NCI-H748 treated with DMSO at 0.1 percent for 48 hours (cell line): ENCODE data around the gene MARCHF9.

Experiments
- DNase-seq: peaks from one replicate; lab custom pipeline; 2025; lab: John Stamatoyannopoulos, UW

MARCHF9 gene

GRCh38 chr12:57755194-57755453 is 221 bp downstream of the MARCHF9 start:
- DNase-seq = no peak

DNA sequence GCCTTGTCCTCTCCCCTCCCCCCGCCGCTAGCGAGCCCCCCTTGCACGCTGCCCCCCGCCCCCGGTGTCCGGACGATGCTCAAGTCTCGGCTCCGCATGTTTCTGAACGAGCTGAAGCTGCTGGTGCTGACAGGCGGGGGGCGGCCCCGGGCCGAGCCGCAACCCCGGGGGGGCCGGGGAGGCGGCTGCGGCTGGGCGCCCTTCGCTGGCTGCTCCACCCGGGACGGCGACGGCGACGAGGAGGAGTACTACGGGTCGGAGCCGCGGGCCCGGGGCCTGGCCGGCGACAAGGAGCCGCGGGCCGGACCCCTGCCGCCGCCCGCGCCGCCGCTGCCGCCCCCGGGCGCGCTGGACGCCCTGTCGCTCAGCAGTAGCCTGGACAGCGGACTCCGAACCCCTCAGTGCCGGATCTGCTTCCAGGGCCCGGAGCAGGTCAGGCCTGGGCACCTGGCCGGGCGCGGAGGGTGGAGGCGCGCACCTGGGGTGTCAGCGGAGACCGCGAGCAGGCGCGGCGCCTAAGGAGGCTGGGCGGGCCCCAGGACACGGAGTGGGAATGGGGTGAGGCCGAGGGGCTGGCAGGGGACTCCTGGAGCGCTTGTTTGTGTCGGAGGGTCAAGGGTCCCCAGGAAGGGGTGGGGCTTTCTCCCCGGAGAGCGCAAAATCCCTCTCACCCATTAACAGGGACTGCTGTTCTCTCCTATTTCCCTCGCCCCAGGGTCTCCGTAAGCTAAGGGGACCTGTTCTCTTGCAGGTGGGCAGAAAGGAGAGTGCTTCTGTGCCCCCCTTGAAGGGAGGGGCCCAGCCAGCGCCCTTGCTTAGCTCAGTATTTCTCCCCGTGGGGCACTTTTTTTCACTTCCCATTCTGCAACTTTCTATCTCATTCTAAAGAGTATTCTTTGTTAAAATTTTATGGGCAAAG is 810 bp downstream of the MARCHF9 start:
- no peak for DNase-seq

- peak; percentile 42 for DNase-seq
Observed at GRCh38 chr12:57756406-57757341, 1.8 kb downstream of the MARCHF9 start.

DNA sequence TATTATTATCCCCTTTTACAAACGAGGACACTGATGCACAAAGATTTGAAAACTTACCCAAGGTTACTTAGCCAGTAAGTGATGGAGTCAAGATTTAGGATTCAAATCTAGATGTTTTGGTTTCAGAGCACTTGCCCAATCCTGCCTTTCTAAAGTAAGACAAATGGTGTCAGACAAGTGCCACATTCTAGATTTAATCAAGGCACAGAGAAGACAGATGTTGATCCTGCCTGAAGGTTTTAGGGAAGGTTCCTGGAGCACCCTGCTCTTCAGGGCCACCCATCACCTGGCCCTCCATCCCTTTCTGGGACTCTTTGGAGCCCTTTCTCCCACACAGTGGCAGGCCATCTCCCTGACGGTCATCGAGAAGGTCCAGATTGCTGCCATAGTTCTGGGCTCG is 2.9 kb downstream of the MARCHF9 start:
- no peak for DNase-seq

- DNase-seq = no peak
Observed at GRCh38 chr12:57758552-57759359, 3.9 kb downstream of the MARCHF9 start.

DNA sequence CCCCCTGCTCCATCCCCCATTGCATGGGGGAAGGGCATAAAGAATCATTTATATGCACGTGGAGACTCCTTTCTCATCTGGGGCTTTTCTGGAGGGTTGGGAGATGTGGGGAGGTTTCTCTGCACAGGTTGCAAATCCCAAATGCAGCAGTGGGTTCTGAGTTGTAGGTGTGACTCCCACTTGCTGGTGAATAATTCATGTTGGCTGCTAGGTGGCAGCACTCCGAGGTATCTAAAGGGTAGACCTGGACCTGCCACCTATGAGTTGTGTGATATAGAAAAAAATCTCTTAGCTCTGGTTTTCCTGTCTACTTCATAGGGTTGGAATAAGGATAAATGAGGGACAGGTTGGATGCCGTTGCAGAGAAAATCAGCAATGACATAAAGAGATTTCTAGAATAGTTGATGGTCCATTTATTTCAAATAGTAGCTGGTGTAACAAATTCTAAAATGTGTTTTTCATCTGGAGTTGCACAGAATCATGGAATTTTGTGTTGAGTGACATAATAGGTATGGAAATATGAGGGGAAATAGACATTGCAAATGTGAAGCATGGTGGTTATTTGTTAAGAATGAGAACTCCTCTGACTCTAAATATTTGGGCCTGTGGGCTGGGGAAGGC is 4.6 kb downstream of the MARCHF9 start:
- no peak for DNase-seq

GRCh38 chr12:57760347-57760982 is 5.6 kb downstream of the MARCHF9 start:
- DNase-seq = no peak

GRCh38 chr12:57761391-57761998 is 6.6 kb downstream of the MARCHF9 start:
- DNase-seq = no peak

DNA sequence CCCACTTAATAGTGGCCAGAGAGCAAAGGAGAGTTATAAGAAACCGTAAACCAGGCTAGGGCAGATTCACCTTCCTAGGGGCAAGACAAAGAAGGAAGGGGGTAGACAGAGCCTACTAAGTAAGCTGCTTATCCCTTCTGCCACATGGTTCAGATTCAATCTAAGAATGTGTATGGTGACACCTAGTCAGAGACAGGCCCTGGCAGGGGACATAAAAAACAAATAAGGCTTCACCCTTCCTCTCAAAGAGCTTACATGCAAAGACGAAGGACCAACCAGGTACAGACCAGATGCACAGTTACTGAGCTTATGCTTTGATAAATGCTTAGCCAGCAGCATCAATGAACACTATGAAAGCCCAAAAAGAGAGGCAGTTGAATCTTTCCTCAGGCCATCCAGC is 7.6 kb downstream of the MARCHF9 start:
- no peak for DNase-seq

GRCh38 chr12:57763881-57764661 is 9.2 kb downstream of the MARCHF9 start:
- no peak for DNase-seq

DNA sequence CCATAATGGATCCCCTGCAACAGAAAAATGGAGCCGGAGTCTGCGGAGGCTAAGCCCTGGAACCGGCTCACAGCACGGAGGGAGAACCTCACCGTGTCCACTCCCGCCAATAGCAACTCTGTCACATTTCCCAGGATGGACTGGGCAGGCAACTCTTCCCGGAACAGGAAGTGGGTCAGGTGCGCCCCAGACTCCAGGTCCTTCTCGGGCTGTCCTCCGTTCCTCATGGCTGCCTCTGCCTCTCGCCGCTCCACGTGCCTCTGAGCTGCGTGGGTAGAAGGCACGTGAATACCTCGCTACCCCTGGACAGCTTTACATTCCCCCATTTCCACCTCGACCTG is 9.7 kb downstream of the MARCHF9 start:
- no peak for DNase-seq

GRCh38 chr12:57765003-57765697 is 10.2 kb downstream of the MARCHF9 start:
- DNase-seq = no peak

- no peak for DNase-seq
Observed at GRCh38 chr12:57765698-57766463, 11.0 kb downstream of the MARCHF9 start.

DNA sequence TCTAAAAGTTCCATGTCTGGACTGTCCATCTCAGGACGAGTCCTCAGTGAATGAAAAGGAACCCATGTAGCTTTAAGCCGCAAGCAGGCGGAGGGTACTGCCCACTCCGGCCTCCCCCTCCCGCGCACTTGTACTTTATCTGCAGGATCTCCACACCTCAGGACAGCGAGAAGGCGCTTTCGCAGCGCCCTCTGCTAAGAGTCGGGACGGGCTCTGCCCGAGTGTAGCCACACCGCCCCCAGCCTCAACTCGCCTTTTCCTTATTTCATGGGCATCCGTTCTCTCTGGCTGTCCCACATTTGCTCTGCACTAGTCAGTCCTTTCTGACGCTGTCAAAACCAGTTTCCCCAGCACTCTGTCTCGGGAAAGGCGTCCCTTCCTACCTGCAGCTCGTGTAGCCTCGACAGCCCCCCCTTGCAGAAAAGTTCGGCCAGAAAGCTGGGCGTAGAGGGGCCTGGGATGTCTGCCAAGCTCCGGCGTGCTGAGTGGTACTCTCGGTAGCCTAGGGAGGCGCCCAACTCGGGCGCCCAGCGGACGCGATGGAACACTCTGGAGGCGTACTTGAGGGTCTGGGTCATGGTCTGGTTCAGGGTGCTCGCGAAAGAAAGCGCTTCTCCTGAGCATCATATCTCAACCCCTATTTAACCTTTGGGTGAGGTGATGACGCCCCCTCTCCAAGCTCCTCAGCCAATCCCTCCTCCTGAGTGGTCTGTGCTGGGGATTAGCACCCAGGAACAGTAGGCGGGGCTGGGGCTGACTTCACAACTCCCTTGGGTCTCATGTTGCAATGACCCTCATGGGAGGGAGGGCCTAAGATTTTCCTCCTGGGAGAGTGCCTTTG is 11.8 kb downstream of the MARCHF9 start, which contains the start of gene CYP27B1:
Gene CYP27B1, minus strand, starts transcription at position 615 of the 841 bp plus-strand sequence. Its CDS starts 37 bp downstream, at position 578.
- DNase-seq = no peak

DNA sequence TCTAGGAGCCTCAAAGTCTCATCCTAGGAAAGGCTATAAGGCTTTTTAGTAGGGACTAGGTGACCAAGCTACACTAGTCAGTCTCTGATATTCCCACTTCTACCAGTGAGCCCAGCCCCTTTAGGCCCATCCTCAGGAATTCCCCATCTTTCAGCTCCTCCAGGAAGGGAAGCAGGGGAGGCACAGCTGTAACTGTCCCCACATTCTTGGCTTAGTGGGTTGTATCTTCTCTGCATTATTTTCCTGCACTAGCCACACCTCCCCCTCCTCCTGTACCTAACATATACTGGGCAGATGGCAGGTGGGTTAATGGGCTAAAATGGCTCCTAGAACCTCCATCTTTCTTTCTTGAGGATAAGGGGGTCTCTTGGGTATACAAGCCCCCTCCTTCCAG is 12.4 kb downstream of the MARCHF9 start:
- DNase-seq = no peak

GRCh38 chr12:57767876-57768275 is 13.0 kb downstream of the MARCHF9 start:
- DNase-seq = no peak

- DNase-seq = no peak
Observed at GRCh38 chr12:57769594-57769993, 14.7 kb downstream of the MARCHF9 start.

DNA sequence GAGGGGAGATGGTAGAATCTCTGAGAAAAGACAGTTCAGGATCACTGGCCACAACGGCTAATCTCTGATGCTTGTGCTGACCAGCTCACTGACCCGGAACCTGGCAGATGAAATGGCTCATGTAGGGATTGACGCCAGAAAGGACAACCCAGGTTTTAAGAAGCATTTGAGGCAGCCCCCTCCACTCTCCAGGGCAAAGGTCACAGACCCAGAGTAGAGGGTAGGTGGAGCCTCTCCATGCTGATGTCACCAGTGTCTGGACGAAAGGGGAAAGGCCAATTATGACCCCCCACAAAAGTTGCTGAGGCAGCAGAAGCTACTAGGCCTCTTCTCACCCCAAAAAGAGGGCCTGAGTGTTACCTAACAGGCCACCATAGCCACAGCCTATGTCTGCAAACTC is 15.8 kb downstream of the MARCHF9 start:
- DNase-seq = no peak
